CD14-positive monocyte (primary cell): Measurements from ENCODE around the gene WEE1. TPM values are rescaled to one million over a fixed set of nuclear protein-coding genes. Genes with fewer than 3 reads are reported as not detected.
A peak's percentile ranks its signal among the peaks of the same experiment; 100 is the strongest.

Experiments used
- DNase-seq, 3 donors: peaks; one replicate each; pipeline ENCODE4 v3.0.0-alpha.2; 2011 to 2022
- H2AFZ ChIP-seq: 2 replicates; pipeline ENCODE4 v1.6.0; 2012; ENCODE audit warnings: mild to moderate bottlenecking, low read depth, low read length, inconsistent platforms; ENCODE audit not compliant: insufficient read depth, poor library complexity, severe bottlenecking
- H3K27ac ChIP-seq, 2 donors: 1 replicate in 1 of 2; 2 replicates in 1 of 2; pipeline ENCODE4 v1.5.1; 2012 to 2013; ENCODE audit warnings: low read length in 2 of 2, control low read depth in 1 of 2, inconsistent platforms in 1 of 2, low read depth in 1 of 2, mild to moderate bottlenecking in 1 of 2
- H3K27me3 ChIP-seq, 2 donors: one replicate each; pipeline versions ENCODE4 v1.6.0 to v1.6.1; 2011 to 2013; ENCODE audit warnings: low read length in 2 of 2; ENCODE audit not compliant: control insufficient read depth in 2 of 2, insufficient read depth in 2 of 2
- H3K36me3 ChIP-seq, 2 donors: replicated peaks in 1 of 2; 1 replicate in 1 of 2; 2 replicates in 1 of 2; pipeline versions ENCODE4 v1.5.1 to v1.6.1; 2012 to 2013; ENCODE audit warnings: low read length in 2 of 2, control low read depth in 1 of 2, inconsistent platforms in 1 of 2, mild to moderate bottlenecking in 1 of 2; ENCODE audit not compliant: insufficient read depth in 2 of 2, control insufficient read depth in 1 of 2
- H3K4me1 ChIP-seq, 2 donors: 1 replicate in 1 of 2; 2 replicates in 1 of 2; pipeline versions ENCODE4 v1.5.1 to v1.6.1; 2012 to 2013; ENCODE audit warnings: low read length in 2 of 2, control low read depth in 1 of 2, inconsistent platforms in 1 of 2, mild to moderate bottlenecking in 1 of 2, moderate library complexity in 1 of 2; ENCODE audit not compliant: insufficient read depth in 2 of 2, control insufficient read depth in 1 of 2
- H3K4me2 ChIP-seq: replicated peaks from 2 replicates; pipeline ENCODE3; 2012; ENCODE audit warnings: low read length, moderate library complexity, mild to moderate bottlenecking; ENCODE audit not compliant: poor library complexity, severe bottlenecking; ENCODE audit errors: extremely low read depth
- H3K4me3 ChIP-seq, 3 experiments: fragments of 200-600 bp in 1 of 3; sonication (generic) in 1 of 3; replicated peaks in 1 of 3; 1 replicate in 2 of 3; 2 replicates in 1 of 3; pipeline ENCODE4 v1.5.1; 2011 to 2013; ENCODE audit warnings: low read length in 3 of 3, mild to moderate bottlenecking in 3 of 3, control low read depth in 2 of 3, low read depth in 2 of 3, inconsistent platforms in 1 of 3, moderate library complexity in 1 of 3
- H3K79me2 ChIP-seq: 2 replicates; pipeline ENCODE4 v1.6.0; 2012; ENCODE audit warnings: mild to moderate bottlenecking, control low read depth, inconsistent platforms, low read length, moderate library complexity; ENCODE audit not compliant: insufficient read depth
- H3K9ac ChIP-seq: 2 replicates; pipeline ENCODE4 v1.6.0; 2017; ENCODE audit warnings: low read length, mild to moderate bottlenecking; ENCODE audit not compliant: insufficient read depth, poor library complexity, severe bottlenecking
- H3K9me3 ChIP-seq, 2 donors: replicated peaks in 1 of 2; 1 replicate in 1 of 2; 2 replicates in 1 of 2; pipeline versions ENCODE4 v1.5.1 to v1.6.1; 2012 to 2013; ENCODE audit warnings: low read length in 2 of 2, control low read depth in 1 of 2; ENCODE audit not compliant: control insufficient read depth in 1 of 2, insufficient read depth in 1 of 2
- H4K20me1 ChIP-seq: 2 replicates; pipeline ENCODE4 v1.6.0; 2012; ENCODE audit warnings: mild to moderate bottlenecking, low read length, control low read depth, moderate library complexity; ENCODE audit not compliant: insufficient read depth
- H3K27ac Mint-ChIP-seq, 7 donors: one replicate each; pipeline ENCODE4 v1.8.0; 2020; ENCODE audit warnings: mild to moderate bottlenecking in 7 of 7, mixed read lengths in 7 of 7, moderate library complexity in 6 of 7, inconsistent platforms in 2 of 7
- H3K27me3 Mint-ChIP-seq, 3 donors: one replicate each; pipeline ENCODE4 v1.8.0; 2021 to 2022; ENCODE audit warnings: low read depth in 3 of 3, mild to moderate bottlenecking in 3 of 3, mixed read lengths in 3 of 3, moderate library complexity in 3 of 3, inconsistent platforms in 1 of 3
- H3K36me3 Mint-ChIP-seq, 2 donors: one replicate each; pipeline ENCODE4 v1.8.0; 2020; ENCODE audit warnings: mixed read lengths in 2 of 2, inconsistent platforms in 1 of 2, mild to moderate bottlenecking in 1 of 2
- H3K4me1 Mint-ChIP-seq: one replicate; pipeline ENCODE4 v1.8.0; 2020; ENCODE audit warnings: mild to moderate bottlenecking, mixed read lengths
- H3K4me3 Mint-ChIP-seq, 2 donors: one replicate each; pipeline ENCODE4 v1.8.0; 2020; ENCODE audit warnings: mild to moderate bottlenecking in 2 of 2, mixed read lengths in 2 of 2, moderate library complexity in 1 of 2
- H3K9me3 Mint-ChIP-seq, 7 donors: one replicate each; pipeline ENCODE4 v1.8.0; 2020 to 2022; ENCODE audit warnings: mixed read lengths in 7 of 7, mild to moderate bottlenecking in 6 of 7, moderate library complexity in 6 of 7, inconsistent platforms in 2 of 7
- WGBS: methylation state at CpG from one replicate; pipeline ENCODE4 v1.1.5; 2013; ENCODE audit warnings: missing lambda C conversion rate; ENCODE audit not compliant: insufficient coverage; 5-methylcytosine and 5-hydroxymethylcytosine counted together
- intact Hi-C, 2 donors: fragments of 100-400 bp; cut with micrococcal nuclease; formaldehyde crosslinking; loops; one replicate each; pipeline versions ENCODE4 v1.15.0 to v1.15.1; 2023
- polyA plus RNA-seq, 3 donors: library from polyadenylated mRNA; depleted of rRNA in 1 of 3; unstranded in 2 of 3; stranded (reverse) in 1 of 3; fragments of 300-500 nt in 2 of 3; fragments of >200 nt in 1 of 3; fragmentation: Illumina TruSeq in 2 of 3; gene quantifications; 1 replicate in 2 of 3; 2 replicates in 1 of 3; pipeline ENCODE4 v1.2.3, GENCODE V29; 2012 to 2021
- TF ChIP-seq, protein P1 (sequence below): fragments of 200-600 bp; IDR thresholded peaks from one replicate; pipeline ENCODE4 v1.8.0; 2022; ENCODE audit warnings: antibody characterized with exemption, mild to moderate bottlenecking

Gene WEE1
- polyA plus RNA-seq, 3 donors = 0.05 to 0.41 (median 0.22) TPM

DNA sequence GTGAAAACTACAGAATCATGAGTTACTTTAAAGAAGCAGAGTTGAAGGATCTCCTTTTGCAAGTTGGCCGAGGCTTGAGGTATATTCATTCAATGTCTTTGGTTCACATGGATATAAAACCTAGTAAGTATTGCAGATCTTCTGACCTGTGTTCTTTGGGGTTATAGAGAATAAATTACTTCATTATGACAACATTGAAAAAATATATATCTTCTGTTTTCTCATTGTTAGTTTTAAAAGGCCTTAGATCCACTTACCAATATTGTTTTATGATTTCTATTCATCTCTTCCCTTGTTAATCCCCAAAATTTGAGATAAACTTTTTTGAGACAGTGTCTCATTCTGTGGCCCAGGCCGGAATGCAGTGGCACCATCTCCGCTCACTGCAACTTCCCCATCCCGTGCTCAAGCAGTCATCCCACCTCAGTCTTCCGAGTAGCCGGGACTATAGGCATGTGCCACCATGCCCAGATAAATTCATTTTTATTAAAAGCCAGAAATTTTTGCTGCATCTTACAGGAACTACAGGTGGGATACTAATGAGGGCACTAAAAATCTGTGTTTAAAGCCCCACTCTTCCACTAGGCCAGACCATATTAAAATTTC, 8.2 kb downstream of the WEE1 start:
- Mint-ChIP-seq H3K9me3 (no peaks in the 10 kb centered on the region), H3K27ac (peak overlapping the region in 2 of 7 donors; percentile 52 to 76), H3K27me3 (no peaks in the 10 kb centered on the region), H3K36me3 (peaks cover 28 to 46% of the 10 kb centered on the region in 2 donors), H3K4me1 (peaks cover 8% of the 10 kb centered on the region), H3K4me3 (no peak overlapping the region)
- Histone ChIP-seq H3K27ac (peak overlapping the region in 1 of 2 donors; percentile 17), H3K4me3 (no peak overlapping the region), H3K79me2 (peaks cover 53% of the 10 kb centered on the region), H3K9ac (no peak overlapping the region), H4K20me1 (no peaks in the 10 kb centered on the region), H3K36me3 (peaks cover 10 to 53% of the 10 kb centered on the region in 2 donors), H3K9me3 (no peaks in the 10 kb centered on the region), H3K4me2 (no peak overlapping the region), H3K4me1 (no peaks in the 10 kb centered on the region), H3K27me3 (no peaks in the 10 kb centered on the region), H2AFZ (no peak overlapping the region)
- TF ChIP-seq, protein P1, sequence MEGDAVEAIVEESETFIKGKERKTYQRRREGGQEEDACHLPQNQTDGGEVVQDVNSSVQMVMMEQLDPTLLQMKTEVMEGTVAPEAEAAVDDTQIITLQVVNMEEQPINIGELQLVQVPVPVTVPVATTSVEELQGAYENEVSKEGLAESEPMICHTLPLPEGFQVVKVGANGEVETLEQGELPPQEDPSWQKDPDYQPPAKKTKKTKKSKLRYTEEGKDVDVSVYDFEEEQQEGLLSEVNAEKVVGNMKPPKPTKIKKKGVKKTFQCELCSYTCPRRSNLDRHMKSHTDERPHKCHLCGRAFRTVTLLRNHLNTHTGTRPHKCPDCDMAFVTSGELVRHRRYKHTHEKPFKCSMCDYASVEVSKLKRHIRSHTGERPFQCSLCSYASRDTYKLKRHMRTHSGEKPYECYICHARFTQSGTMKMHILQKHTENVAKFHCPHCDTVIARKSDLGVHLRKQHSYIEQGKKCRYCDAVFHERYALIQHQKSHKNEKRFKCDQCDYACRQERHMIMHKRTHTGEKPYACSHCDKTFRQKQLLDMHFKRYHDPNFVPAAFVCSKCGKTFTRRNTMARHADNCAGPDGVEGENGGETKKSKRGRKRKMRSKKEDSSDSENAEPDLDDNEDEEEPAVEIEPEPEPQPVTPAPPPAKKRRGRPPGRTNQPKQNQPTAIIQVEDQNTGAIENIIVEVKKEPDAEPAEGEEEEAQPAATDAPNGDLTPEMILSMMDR = no peak
- 89% methylated on average over 4 of the region's 6 CpGs for WGBS
- intact Hi-C loops = no loop called here
- DNase-seq = no peak

DNA sequence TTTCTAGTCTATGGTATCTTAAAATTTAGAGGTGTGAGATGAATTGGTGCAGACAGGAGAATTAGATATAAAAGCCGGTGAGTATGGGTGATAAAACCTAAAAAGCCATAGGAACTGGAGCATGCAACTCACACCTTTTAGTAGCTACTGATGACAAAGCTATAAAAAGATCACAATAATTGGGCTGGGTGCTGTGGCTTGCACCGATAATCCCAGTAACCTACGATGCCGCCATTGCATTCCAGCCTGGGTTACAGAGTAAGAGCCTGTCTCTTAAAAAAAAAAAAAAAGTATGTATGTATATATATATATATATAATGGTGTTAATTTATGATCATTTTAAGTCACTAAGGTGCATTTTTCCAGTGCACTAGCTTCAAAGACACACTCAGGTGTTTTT, 17.2 kb downstream of the WEE1 start:
- no peak for DNase-seq
- H3K4me3 ChIP-seq = no peak overlapping the region
- no peak overlapping the region for H3K9ac ChIP-seq
- H3K36me3 ChIP-seq = peaks cover 24 to 46% of the 10 kb centered on the region in 2 donors
- no peaks in the 10 kb centered on the region for H3K9me3 ChIP-seq
- H3K79me2 ChIP-seq = peaks cover 4% of the 10 kb centered on the region
- no peaks in the 10 kb centered on the region for H4K20me1 ChIP-seq
- H3K4me2 ChIP-seq = no peak overlapping the region
- no peaks in the 10 kb centered on the region for H3K9me3 Mint-ChIP-seq
- H2AFZ ChIP-seq = no peak overlapping the region
- TF ChIP-seq, protein P1 = no peak
- no peaks in the 10 kb centered on the region for H3K4me1 Mint-ChIP-seq
- no peak overlapping the region for H3K4me3 Mint-ChIP-seq
- H3K27me3 Mint-ChIP-seq = no peaks in the 10 kb centered on the region
- peaks cover 34 to 35% of the 10 kb centered on the region in 2 donors for H3K36me3 Mint-ChIP-seq
- no peaks in the 10 kb centered on the region for H3K4me1 ChIP-seq
- H3K27ac Mint-ChIP-seq = no peak overlapping the region
- H3K27me3 ChIP-seq = no peaks in the 10 kb centered on the region
- no CpG with 5 or more reads among the region's 4 CpGs for WGBS
- H3K27ac ChIP-seq = no peak overlapping the region
- intact Hi-C loops = no loop called here
